ENCODE measurements around the gene NDUFA8. TPM values are rescaled to one million over a fixed set of nuclear protein-coding genes. Genes with fewer than 3 reads are reported as not detected.

Gene NDUFA8
- total RNA-seq, 1 experiment from 2014 or later = 70.7 TPM

DNA sequence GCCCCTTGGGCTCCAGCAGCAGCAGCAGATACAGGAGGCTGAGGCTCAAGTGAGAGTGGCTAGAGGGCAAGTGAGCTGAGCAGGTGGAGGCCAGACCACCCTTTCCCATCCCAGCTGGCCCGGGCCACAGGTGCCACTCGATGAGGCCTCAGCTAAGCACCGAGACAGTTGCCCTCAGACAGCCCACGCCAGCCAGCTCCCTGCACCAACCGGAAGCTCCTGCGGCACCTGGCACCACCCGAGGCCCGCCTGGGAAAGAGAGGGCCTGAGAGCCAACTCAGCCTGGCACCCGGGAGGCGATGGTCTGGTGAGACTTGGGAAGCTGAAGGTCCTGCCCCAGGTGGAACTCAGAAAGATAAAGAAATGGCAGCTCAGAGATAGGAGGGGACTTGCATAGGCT is 38.2 kb downstream of the NDUFA8 start (continued):
- TF ChIP-seq, protein P1, sequence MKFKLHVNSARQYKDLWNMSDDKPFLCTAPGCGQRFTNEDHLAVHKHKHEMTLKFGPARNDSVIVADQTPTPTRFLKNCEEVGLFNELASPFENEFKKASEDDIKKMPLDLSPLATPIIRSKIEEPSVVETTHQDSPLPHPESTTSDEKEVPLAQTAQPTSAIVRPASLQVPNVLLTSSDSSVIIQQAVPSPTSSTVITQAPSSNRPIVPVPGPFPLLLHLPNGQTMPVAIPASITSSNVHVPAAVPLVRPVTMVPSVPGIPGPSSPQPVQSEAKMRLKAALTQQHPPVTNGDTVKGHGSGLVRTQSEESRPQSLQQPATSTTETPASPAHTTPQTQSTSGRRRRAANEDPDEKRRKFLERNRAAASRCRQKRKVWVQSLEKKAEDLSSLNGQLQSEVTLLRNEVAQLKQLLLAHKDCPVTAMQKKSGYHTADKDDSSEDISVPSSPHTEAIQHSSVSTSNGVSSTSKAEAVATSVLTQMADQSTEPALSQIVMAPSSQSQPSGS (CRISPR knock-in tag; IDR thresholded peaks at IDR 0.05; ENCODE audit: borderline replicate concordance, low read depth) = no peak
- TF ChIP-seq, protein P2, sequence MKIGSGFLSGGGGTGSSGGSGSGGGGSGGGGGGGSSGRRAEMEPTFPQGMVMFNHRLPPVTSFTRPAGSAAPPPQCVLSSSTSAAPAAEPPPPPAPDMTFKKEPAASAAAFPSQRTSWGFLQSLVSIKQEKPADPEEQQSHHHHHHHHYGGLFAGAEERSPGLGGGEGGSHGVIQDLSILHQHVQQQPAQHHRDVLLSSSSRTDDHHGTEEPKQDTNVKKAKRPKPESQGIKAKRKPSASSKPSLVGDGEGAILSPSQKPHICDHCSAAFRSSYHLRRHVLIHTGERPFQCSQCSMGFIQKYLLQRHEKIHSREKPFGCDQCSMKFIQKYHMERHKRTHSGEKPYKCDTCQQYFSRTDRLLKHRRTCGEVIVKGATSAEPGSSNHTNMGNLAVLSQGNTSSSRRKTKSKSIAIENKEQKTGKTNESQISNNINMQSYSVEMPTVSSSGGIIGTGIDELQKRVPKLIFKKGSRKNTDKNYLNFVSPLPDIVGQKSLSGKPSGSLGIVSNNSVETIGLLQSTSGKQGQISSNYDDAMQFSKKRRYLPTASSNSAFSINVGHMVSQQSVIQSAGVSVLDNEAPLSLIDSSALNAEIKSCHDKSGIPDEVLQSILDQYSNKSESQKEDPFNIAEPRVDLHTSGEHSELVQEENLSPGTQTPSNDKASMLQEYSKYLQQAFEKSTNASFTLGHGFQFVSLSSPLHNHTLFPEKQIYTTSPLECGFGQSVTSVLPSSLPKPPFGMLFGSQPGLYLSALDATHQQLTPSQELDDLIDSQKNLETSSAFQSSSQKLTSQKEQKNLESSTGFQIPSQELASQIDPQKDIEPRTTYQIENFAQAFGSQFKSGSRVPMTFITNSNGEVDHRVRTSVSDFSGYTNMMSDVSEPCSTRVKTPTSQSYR (CRISPR knock-in tag; IDR thresholded peaks at IDR 0.05) = no peak
- TF ChIP-seq NR2C2 (CRISPR knock-in tag; IDR thresholded peaks at IDR 0.05) (no peak), CBFB (CRISPR knock-in tag; IDR thresholded peaks at IDR 0.05; ENCODE audit: low read depth) (no peak)
- TF ChIP-seq, protein P3, sequence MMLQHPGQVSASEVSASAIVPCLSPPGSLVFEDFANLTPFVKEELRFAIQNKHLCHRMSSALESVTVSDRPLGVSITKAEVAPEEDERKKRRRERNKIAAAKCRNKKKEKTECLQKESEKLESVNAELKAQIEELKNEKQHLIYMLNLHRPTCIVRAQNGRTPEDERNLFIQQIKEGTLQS (CRISPR knock-in tag; conservative IDR thresholded peaks at IDR 0.05) = no peak
- TF ChIP-seq, protein P4, sequence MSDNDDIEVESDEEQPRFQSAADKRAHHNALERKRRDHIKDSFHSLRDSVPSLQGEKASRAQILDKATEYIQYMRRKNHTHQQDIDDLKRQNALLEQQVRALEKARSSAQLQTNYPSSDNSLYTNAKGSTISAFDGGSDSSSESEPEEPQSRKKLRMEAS (CRISPR knock-in tag; IDR thresholded peaks at IDR 0.05) = no peak

- Mint-ChIP-seq H3K27ac (no peak overlapping the region; the same call in 1 of the 2 replicates), H3K27me3 (ENCODE audit: low read depth) (peaks cover 13% of the 10 kb centered on the region), H3K36me3 (no peaks in the 10 kb centered on the region), H3K4me1 (peaks cover 20% of the 10 kb centered on the region), H3K9me3 (no peaks in the 10 kb centered on the region), H3K4me3 (no peak overlapping the region)
- CTCF ChIA-PET = interaction anchor here (1.2 to 24.3 kb wide), 7 partner anchors 23 to 236 kb away, joined by 4 to 627 read pairs (median 28); no protein-coding TSS in a partner anchor
- POLR2A ChIA-PET = no interaction called here
- no peak for ATAC-seq
- DNase-seq (ENCODE audit: low spot score) = no peak
- no peak for TF ChIP-seq ZNF671 (CRISPR knock-in tag; IDR thresholded peaks at IDR 0.05)
- TF ChIP-seq NR1H2 (CRISPR knock-in tag; IDR thresholded peaks at IDR 0.05) = no peak
- TF ChIP-seq ARID4B (CRISPR knock-in tag; IDR thresholded peaks at IDR 0.05; ENCODE audit: borderline replicate concordance) = no peak
- TF ChIP-seq, protein P5, sequence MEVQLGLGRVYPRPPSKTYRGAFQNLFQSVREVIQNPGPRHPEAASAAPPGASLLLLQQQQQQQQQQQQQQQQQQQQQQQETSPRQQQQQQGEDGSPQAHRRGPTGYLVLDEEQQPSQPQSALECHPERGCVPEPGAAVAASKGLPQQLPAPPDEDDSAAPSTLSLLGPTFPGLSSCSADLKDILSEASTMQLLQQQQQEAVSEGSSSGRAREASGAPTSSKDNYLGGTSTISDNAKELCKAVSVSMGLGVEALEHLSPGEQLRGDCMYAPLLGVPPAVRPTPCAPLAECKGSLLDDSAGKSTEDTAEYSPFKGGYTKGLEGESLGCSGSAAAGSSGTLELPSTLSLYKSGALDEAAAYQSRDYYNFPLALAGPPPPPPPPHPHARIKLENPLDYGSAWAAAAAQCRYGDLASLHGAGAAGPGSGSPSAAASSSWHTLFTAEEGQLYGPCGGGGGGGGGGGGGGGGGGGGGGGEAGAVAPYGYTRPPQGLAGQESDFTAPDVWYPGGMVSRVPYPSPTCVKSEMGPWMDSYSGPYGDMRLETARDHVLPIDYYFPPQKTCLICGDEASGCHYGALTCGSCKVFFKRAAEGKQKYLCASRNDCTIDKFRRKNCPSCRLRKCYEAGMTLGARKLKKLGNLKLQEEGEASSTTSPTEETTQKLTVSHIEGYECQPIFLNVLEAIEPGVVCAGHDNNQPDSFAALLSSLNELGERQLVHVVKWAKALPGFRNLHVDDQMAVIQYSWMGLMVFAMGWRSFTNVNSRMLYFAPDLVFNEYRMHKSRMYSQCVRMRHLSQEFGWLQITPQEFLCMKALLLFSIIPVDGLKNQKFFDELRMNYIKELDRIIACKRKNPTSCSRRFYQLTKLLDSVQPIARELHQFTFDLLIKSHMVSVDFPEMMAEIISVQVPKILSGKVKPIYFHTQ (CRISPR knock-in tag; IDR thresholded peaks at IDR 0.05) = no peak
- no peak for TF ChIP-seq ESRRA (CRISPR knock-in tag; IDR thresholded peaks at IDR 0.05; ENCODE audit: borderline replicate concordance)
- no peak for TF ChIP-seq ZNF263 (CRISPR knock-in tag; IDR thresholded peaks at IDR 0.05; ENCODE audit: low read depth)
- TF ChIP-seq JUN (CRISPR knock-in tag; IDR thresholded peaks at IDR 0.05) = no peak
- TF ChIP-seq, protein P6, sequence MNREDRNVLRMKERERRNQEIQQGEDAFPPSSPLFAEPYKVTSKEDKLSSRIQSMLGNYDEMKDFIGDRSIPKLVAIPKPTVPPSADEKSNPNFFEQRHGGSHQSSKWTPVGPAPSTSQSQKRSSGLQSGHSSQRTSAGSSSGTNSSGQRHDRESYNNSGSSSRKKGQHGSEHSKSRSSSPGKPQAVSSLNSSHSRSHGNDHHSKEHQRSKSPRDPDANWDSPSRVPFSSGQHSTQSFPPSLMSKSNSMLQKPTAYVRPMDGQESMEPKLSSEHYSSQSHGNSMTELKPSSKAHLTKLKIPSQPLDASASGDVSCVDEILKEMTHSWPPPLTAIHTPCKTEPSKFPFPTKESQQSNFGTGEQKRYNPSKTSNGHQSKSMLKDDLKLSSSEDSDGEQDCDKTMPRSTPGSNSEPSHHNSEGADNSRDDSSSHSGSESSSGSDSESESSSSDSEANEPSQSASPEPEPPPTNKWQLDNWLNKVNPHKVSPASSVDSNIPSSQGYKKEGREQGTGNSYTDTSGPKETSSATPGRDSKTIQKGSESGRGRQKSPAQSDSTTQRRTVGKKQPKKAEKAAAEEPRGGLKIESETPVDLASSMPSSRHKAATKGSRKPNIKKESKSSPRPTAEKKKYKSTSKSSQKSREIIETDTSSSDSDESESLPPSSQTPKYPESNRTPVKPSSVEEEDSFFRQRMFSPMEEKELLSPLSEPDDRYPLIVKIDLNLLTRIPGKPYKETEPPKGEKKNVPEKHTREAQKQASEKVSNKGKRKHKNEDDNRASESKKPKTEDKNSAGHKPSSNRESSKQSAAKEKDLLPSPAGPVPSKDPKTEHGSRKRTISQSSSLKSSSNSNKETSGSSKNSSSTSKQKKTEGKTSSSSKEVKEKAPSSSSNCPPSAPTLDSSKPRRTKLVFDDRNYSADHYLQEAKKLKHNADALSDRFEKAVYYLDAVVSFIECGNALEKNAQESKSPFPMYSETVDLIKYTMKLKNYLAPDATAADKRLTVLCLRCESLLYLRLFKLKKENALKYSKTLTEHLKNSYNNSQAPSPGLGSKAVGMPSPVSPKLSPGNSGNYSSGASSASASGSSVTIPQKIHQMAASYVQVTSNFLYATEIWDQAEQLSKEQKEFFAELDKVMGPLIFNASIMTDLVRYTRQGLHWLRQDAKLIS (CRISPR knock-in tag; IDR thresholded peaks at IDR 0.05; ENCODE audit: borderline replicate concordance) = no peak
- TF ChIP-seq, protein P7, sequence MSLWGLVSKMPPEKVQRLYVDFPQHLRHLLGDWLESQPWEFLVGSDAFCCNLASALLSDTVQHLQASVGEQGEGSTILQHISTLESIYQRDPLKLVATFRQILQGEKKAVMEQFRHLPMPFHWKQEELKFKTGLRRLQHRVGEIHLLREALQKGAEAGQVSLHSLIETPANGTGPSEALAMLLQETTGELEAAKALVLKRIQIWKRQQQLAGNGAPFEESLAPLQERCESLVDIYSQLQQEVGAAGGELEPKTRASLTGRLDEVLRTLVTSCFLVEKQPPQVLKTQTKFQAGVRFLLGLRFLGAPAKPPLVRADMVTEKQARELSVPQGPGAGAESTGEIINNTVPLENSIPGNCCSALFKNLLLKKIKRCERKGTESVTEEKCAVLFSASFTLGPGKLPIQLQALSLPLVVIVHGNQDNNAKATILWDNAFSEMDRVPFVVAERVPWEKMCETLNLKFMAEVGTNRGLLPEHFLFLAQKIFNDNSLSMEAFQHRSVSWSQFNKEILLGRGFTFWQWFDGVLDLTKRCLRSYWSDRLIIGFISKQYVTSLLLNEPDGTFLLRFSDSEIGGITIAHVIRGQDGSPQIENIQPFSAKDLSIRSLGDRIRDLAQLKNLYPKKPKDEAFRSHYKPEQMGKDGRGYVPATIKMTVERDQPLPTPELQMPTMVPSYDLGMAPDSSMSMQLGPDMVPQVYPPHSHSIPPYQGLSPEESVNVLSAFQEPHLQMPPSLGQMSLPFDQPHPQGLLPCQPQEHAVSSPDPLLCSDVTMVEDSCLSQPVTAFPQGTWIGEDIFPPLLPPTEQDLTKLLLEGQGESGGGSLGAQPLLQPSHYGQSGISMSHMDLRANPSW (CRISPR knock-in tag; conservative IDR thresholded peaks at IDR 0.05; ENCODE audit: low read depth) = no peak
Observed at GRCh38 chr9:122120316-122121071, 39.1 kb downstream of the NDUFA8 start.

All from WTC11 (cell line).